Vagina (tissue), 2 donors: ENCODE data around the gene GIPC3. TPM values are rescaled to one million over a fixed set of nuclear protein-coding genes. Genes with fewer than 3 reads are reported as not detected.

ENCODE experiments used
- DNase-seq, 2 donors: peaks; one replicate each; pipeline ENCODE4 v3.0.0-alpha.2; 2017; ENCODE audit errors: extremely low spot score in 2 of 2
- H3K27ac ChIP-seq: fragments of 200-600 bp; sonication (generic); one replicate; pipeline ENCODE4 v1.5.1; 2019
- H3K27me3 ChIP-seq: fragments of 200-600 bp; sonication (generic); one replicate; pipeline ENCODE4 v1.5.1; 2019
- H3K36me3 ChIP-seq, 2 donors: fragments of 200-600 bp; sonication (generic); one replicate each; pipeline ENCODE4 v1.5.1; 2017 to 2019
- H3K4me1 ChIP-seq: fragments of 200-600 bp; sonication (generic); one replicate; pipeline ENCODE4 v1.5.1; 2019
- H3K4me3 ChIP-seq, 2 donors: fragments of 200-600 bp; sonication (generic); 1 replicate in 1 of 2; 2 replicates in 1 of 2; pipeline ENCODE4 v1.5.1; 2016 to 2019
- H3K9me3 ChIP-seq: fragments of 200-600 bp; sonication (generic); one replicate; pipeline ENCODE4 v1.5.1; 2019
- CTCF ChIP-seq, 3 experiments: fragments of 450-650 bp in 2 of 3; fragments of 200-600 bp in 1 of 3; sonication (generic) in 1 of 3; IDR thresholded peaks; one replicate each; pipeline ENCODE4 v1.5.1; 2017 to 2019; ENCODE audit warnings: antibody characterized with exemption in 3 of 3, mild to moderate bottlenecking in 2 of 3, moderate library complexity in 2 of 3
- POLR2A ChIP-seq, 2 donors: fragments of 450-650 bp; IDR thresholded peaks; one replicate each; pipeline ENCODE4 v1.6.1; 2017; ENCODE audit warnings: antibody characterized with exemption in 2 of 2, mild to moderate bottlenecking in 2 of 2, moderate library complexity in 2 of 2
- POLR2AphosphoS5 ChIP-seq, 2 donors: sonication (generic); formaldehyde crosslinking; IDR thresholded peaks; one replicate each; pipeline ENCODE4 v1.9.0; 2017; ENCODE audit warnings: antibody characterized with exemption in 2 of 2, mild to moderate bottlenecking in 2 of 2, low read depth in 1 of 2; ENCODE audit not compliant: insufficient read depth in 1 of 2
- intact Hi-C: fragments of 100-400 bp; cut with DNase I; formaldehyde crosslinking; loops from one replicate; pipeline ENCODE4 v1.15.1; 2023
- total RNA-seq: library from RNA; depleted of rRNA; stranded (reverse); fragments of >200 nt; gene quantifications from one replicate; pipeline ENCODE4 v1.2.3, GENCODE V29; 2016

Gene GIPC3
- total RNA-seq = 0.25 TPM

GRCh38 chr19:3585301-3586126, at the start of gene GIPC3:
Gene GIPC3 (plus strand): TSS chr19:3585478. CDS start chr19:3585598, 120 bp downstream.
- Histone ChIP-seq H3K36me3 (no peaks in the 10 kb centered on the region), H3K9me3 (no peaks in the 10 kb centered on the region)

GRCh38 chr19:3535563-3535965, 49.7 kb upstream of the GIPC3 start:
- no peak for DNase-seq

More at GRCh38 chr19:3585301-3586126, at the start of gene GIPC3:
- H3K4me1 ChIP-seq = peaks cover 14% of the 10 kb centered on the region
- no peak within 1 kb of the TSS for H3K27ac ChIP-seq
- DNase-seq = no peak
- peak within 1 kb of the TSS; percentile 31 to 50 for H3K4me3 ChIP-seq
- no peaks in the 10 kb centered on the region for H3K27me3 ChIP-seq
- intact Hi-C loops = loop anchor here (2.0 kb wide), 1 partner anchor 33 kb away; no protein-coding TSS in a partner anchor
- TF ChIP-seq CTCF (IDR thresholded peaks at IDR 0.05) = no peak
- no peak for TF ChIP-seq POLR2AphosphoS5 (IDR thresholded peaks at IDR 0.05; ENCODE audit: insufficient read depth in 1 of 2, low read depth in 1 of 2)
- no peak for TF ChIP-seq POLR2A (IDR thresholded peaks at IDR 0.05)

GRCh38 chr19:3535981-3536380, 49.3 kb upstream of the GIPC3 start:
- DNase-seq = no peak
- H3K27ac ChIP-seq = no peak overlapping the region
- TF ChIP-seq CTCF (IDR thresholded peaks at IDR 0.05) = no peak
- no peak for TF ChIP-seq POLR2A (IDR thresholded peaks at IDR 0.05)
- TF ChIP-seq POLR2AphosphoS5 (IDR thresholded peaks at IDR 0.05; ENCODE audit: insufficient read depth in 1 of 2, low read depth in 1 of 2) = no peak
- no peaks in the 10 kb centered on the region for H3K27me3 ChIP-seq
- no peaks in the 10 kb centered on the region for H3K9me3 ChIP-seq
- peaks cover 11% of the 10 kb centered on the region for H3K4me1 ChIP-seq
- H3K36me3 ChIP-seq = peaks cover 0 to 46% of the 10 kb centered on the region in 2 donors
- intact Hi-C loops = no loop called here
- no peak overlapping the region for H3K4me3 ChIP-seq

More at GRCh38 chr19:3535563-3535965, 49.7 kb upstream of the GIPC3 start:
- H3K27ac ChIP-seq = no peak overlapping the region
- H3K27me3 ChIP-seq = no peaks in the 10 kb centered on the region
- no peaks in the 10 kb centered on the region for H3K9me3 ChIP-seq
- peaks cover 11% of the 10 kb centered on the region for H3K4me1 ChIP-seq
- intact Hi-C loops = no loop called here
- no peak for TF ChIP-seq CTCF (IDR thresholded peaks at IDR 0.05)
- no peak overlapping the region for H3K4me3 ChIP-seq
- H3K36me3 ChIP-seq = peaks cover 0 to 50% of the 10 kb centered on the region in 2 donors

- no peak for DNase-seq
Measured at GRCh38 chr19:3536429-3537100, 48.7 kb upstream of the GIPC3 start.

More at GRCh38 chr19:3536429-3537100, 48.7 kb upstream of the GIPC3 start:
- Histone ChIP-seq H3K27me3 (no peaks in the 10 kb centered on the region), H3K4me3 (no peak overlapping the region), H3K27ac (peak overlapping the region; percentile 17), H3K9me3 (no peaks in the 10 kb centered on the region), H3K4me1 (peaks cover 11% of the 10 kb centered on the region), H3K36me3 (peaks cover 0 to 40% of the 10 kb centered on the region in 2 donors)
- intact Hi-C loops = no loop called here
- no peak for TF ChIP-seq POLR2A (IDR thresholded peaks at IDR 0.05)
- no peak for TF ChIP-seq POLR2AphosphoS5 (IDR thresholded peaks at IDR 0.05; ENCODE audit: insufficient read depth in 1 of 2, low read depth in 1 of 2)
- TF ChIP-seq CTCF (IDR thresholded peaks at IDR 0.05) = no peak
